VCaP (cell line): ENCODE measurements around the gene GFI1B.
"Not testable (repeated sequence)": the region's sequence is repeated elsewhere in the genome, so short reads cannot be mapped to it uniquely, and the experiment has no call there.

ENCODE experiments used
- H3K27ac ChIP-seq: fragments of 450-650 bp; 2 replicates; pipeline ENCODE4 v1.5.1; 2017
- CTCF ChIP-seq: fragments of 450-650 bp; conservative IDR thresholded peaks from 2 replicates; pipeline ENCODE4 v1.5.1; 2017; ENCODE audit warnings: mild to moderate bottlenecking, moderate library complexity

Gene GFI1B

GRCh38 chr9:132949709-132950108 is 28.8 kb upstream of the GFI1B start:
- H3K27ac ChIP-seq = no peak overlapping the region
- no peak for TF ChIP-seq CTCF

- H3K27ac ChIP-seq = no peak overlapping the region
- TF ChIP-seq CTCF = no peak
These were observed 23.4 kb upstream of the GFI1B start for GRCh38 chr9:132955123-132955522.

GRCh38 chr9:132955768-132956167 is 22.7 kb upstream of the GFI1B start:
- no peak overlapping the region for H3K27ac ChIP-seq
- no peak for TF ChIP-seq CTCF

- TF ChIP-seq CTCF = no peak
- no peak overlapping the region for H3K27ac ChIP-seq
These were observed 20.7 kb upstream of the GFI1B start for GRCh38 chr9:132957805-132958204.

GRCh38 chr9:132961002-132961401 is 17.5 kb upstream of the GFI1B start:
- TF ChIP-seq CTCF = no peak
- no peak overlapping the region for H3K27ac ChIP-seq

- H3K27ac ChIP-seq = no peak overlapping the region
- TF ChIP-seq CTCF = no peak
These were observed 13.0 kb upstream of the GFI1B start for GRCh38 chr9:132965478-132965877.

GRCh38 chr9:132967908-132968307 is 10.6 kb upstream of the GFI1B start:
- not testable (repeated sequence) for H3K27ac ChIP-seq

GRCh38 chr9:132969783-132970182 is 8.7 kb upstream of the GFI1B start:
- no peak overlapping the region for H3K27ac ChIP-seq
- TF ChIP-seq CTCF = no peak
